ENCODE results near the gene TMEM95. TPM values are rescaled to one million over a fixed set of nuclear protein-coding genes. Genes with fewer than 3 reads are reported as not detected.
"Not testable (repeated sequence)": the region's sequence is repeated elsewhere in the genome, so short reads cannot be mapped to it uniquely, and the experiment has no call there.

Gene TMEM95
- total RNA-seq, 2 donors from 2014 or later = not detected

GRCh38 chr17:7329374-7329996 lies 25.5 kb upstream of the TMEM95 start:
- H3K9me3 Mint-ChIP-seq = no peaks in the 10 kb centered on the region
- H3K4me1 Mint-ChIP-seq (ENCODE audit: low read depth in 2 of 2) = peaks cover 30 to 33% of the 10 kb centered on the region in 2 donors
- ATAC-seq (peak; percentile 83 to 84), DNase-seq (ENCODE audit: low spot score) (peak; percentile 99)
- peak overlapping the region; percentile 95 to 98 for H3K27ac Mint-ChIP-seq
- no peaks in the 10 kb centered on the region for H3K27me3 Mint-ChIP-seq
- peak overlapping the region; percentile 96 for H3K4me3 Mint-ChIP-seq
- no peaks in the 10 kb centered on the region for H3K36me3 Mint-ChIP-seq

GRCh38 chr17:7329997-7330637 lies 24.8 kb upstream of the TMEM95 start:
- peak; percentile 75 to 81 for ATAC-seq
- peaks cover 31 to 33% of the 10 kb centered on the region in 2 donors for H3K4me1 Mint-ChIP-seq (ENCODE audit: low read depth in 2 of 2)

GRCh38 chr17:7330638-7331015 lies 24.3 kb upstream of the TMEM95 start:
- H3K4me3 Mint-ChIP-seq = peak overlapping the region; percentile 96
- no peaks in the 10 kb centered on the region for H3K9me3 Mint-ChIP-seq
- DNase-seq (ENCODE audit: low spot score) = no peak
- peaks cover 36 to 38% of the 10 kb centered on the region in 2 donors for H3K4me1 Mint-ChIP-seq (ENCODE audit: low read depth in 2 of 2)
- H3K27me3 Mint-ChIP-seq = no peaks in the 10 kb centered on the region
- ATAC-seq = no peak
- no peaks in the 10 kb centered on the region for H3K36me3 Mint-ChIP-seq
- H3K27ac Mint-ChIP-seq = peak overlapping the region; percentile 95 to 98

More at GRCh38 chr17:7329997-7330637, 24.8 kb upstream of the TMEM95 start:
- peak; percentile 89 for DNase-seq (ENCODE audit: low spot score)
- Mint-ChIP-seq H3K27ac (peak overlapping the region; percentile 95 to 98), H3K36me3 (no peaks in the 10 kb centered on the region), H3K9me3 (no peaks in the 10 kb centered on the region), H3K4me3 (peak overlapping the region; percentile 96), H3K27me3 (no peaks in the 10 kb centered on the region)

GRCh38 chr17:7332111-7332510 lies 22.8 kb upstream of the TMEM95 start:
- Mint-ChIP-seq H3K4me3 (peak overlapping the region; percentile 31), H3K27me3 (no peaks in the 10 kb centered on the region), H3K27ac (peak overlapping the region; percentile 42 to 59), H3K4me1 (ENCODE audit: low read depth in 2 of 2) (peaks cover 40 to 49% of the 10 kb centered on the region in 2 donors), H3K36me3 (no peaks in the 10 kb centered on the region), H3K9me3 (no peaks in the 10 kb centered on the region)
- no peak for ATAC-seq
- no peak for DNase-seq (ENCODE audit: low spot score)

GRCh38 chr17:7332600-7333069 lies 22.3 kb upstream of the TMEM95 start:
- Mint-ChIP-seq H3K27ac (peak overlapping the region; percentile 42 to 59), H3K4me1 (ENCODE audit: low read depth in 2 of 2) (peaks cover 44 to 54% of the 10 kb centered on the region in 2 donors), H3K4me3 (peak overlapping the region; percentile 31)
- not testable (repeated sequence) for H3K36me3 Mint-ChIP-seq; H3K9me3 Mint-ChIP-seq; ATAC-seq; DNase-seq (ENCODE audit: low spot score); H3K27me3 Mint-ChIP-seq

GRCh38 chr17:7334938-7335538 lies 19.9 kb upstream of the TMEM95 start:
- Mint-ChIP-seq H3K4me3 (peak overlapping the region; percentile 97), H3K9me3 (no peaks in the 10 kb centered on the region), H3K27me3 (no peaks in the 10 kb centered on the region), H3K27ac (peak overlapping the region; percentile 89 to 93), H3K36me3 (peaks cover 7% of the 10 kb centered on the region), H3K4me1 (ENCODE audit: low read depth in 2 of 2) (peaks cover 38 to 45% of the 10 kb centered on the region in 2 donors)
- ATAC-seq (no peak), DNase-seq (ENCODE audit: low spot score) (no peak)

- H3K27ac Mint-ChIP-seq = peak overlapping the region; percentile 89 to 93
- not testable (repeated sequence) for H3K36me3 Mint-ChIP-seq; DNase-seq (ENCODE audit: low spot score); H3K27me3 Mint-ChIP-seq; H3K9me3 Mint-ChIP-seq; ATAC-seq
- peak overlapping the region; percentile 97 for H3K4me3 Mint-ChIP-seq
- peaks cover 39 to 45% of the 10 kb centered on the region in 2 donors for H3K4me1 Mint-ChIP-seq (ENCODE audit: low read depth in 2 of 2)
Measured at GRCh38 chr17:7335765-7336164, 19.2 kb upstream of the TMEM95 start.

- Mint-ChIP-seq H3K9me3 (no peaks in the 10 kb centered on the region), H3K4me3 (peak within 1 kb of the TSS; percentile 97), H3K27me3 (no peaks in the 10 kb centered on the region), H3K4me1 (ENCODE audit: low read depth in 2 of 2) (peaks cover 42 to 45% of the 10 kb centered on the region in 2 donors), H3K27ac (peak within 1 kb of the TSS; percentile 89 to 93), H3K36me3 (peaks cover 10% of the 10 kb centered on the region)
- ATAC-seq (peak; percentile 96), DNase-seq (ENCODE audit: low spot score) (peak; percentile 85)
Measured at GRCh38 chr17:7336240-7337175, 18.4 kb upstream of the TMEM95 start, which contains the start of gene ACAP1. TSS of gene ACAP1 (plus strand) at chr17:7336529. CDS start at chr17:7336735, 206 bp downstream.

- H3K4me3 Mint-ChIP-seq = peak overlapping the region; percentile 97
Measured at GRCh38 chr17:7337600-7337999, 17.4 kb upstream of the TMEM95 start.

GRCh38 chr17:7340179-7340578 lies 14.8 kb upstream of the TMEM95 start:
- peaks cover 35 to 41% of the 10 kb centered on the region in 2 donors for H3K4me1 Mint-ChIP-seq (ENCODE audit: low read depth in 2 of 2)
- H3K9me3 Mint-ChIP-seq = no peaks in the 10 kb centered on the region
- H3K27ac Mint-ChIP-seq = peak overlapping the region; percentile 69 to 70
- H3K4me3 Mint-ChIP-seq = no peak overlapping the region
- DNase-seq (ENCODE audit: low spot score) (no peak), ATAC-seq (no peak)
- H3K27me3 Mint-ChIP-seq = no peaks in the 10 kb centered on the region
- peaks cover 18% of the 10 kb centered on the region for H3K36me3 Mint-ChIP-seq

More at GRCh38 chr17:7337600-7337999, 17.4 kb upstream of the TMEM95 start:
- not testable (repeated sequence) for ATAC-seq; H3K27me3 Mint-ChIP-seq; H3K9me3 Mint-ChIP-seq; DNase-seq (ENCODE audit: low spot score)
- peaks cover 39 to 40% of the 10 kb centered on the region in 2 donors for H3K4me1 Mint-ChIP-seq (ENCODE audit: low read depth in 2 of 2)
- peak overlapping the region; percentile 89 to 93 for H3K27ac Mint-ChIP-seq
- peaks cover 12% of the 10 kb centered on the region for H3K36me3 Mint-ChIP-seq

- no peak overlapping the region for H3K4me3 Mint-ChIP-seq
- DNase-seq (ENCODE audit: low spot score) = no peak
- ATAC-seq = no peak
- H3K27me3 Mint-ChIP-seq = no peaks in the 10 kb centered on the region
- H3K9me3 Mint-ChIP-seq = no peaks in the 10 kb centered on the region
- H3K36me3 Mint-ChIP-seq = peaks cover 18% of the 10 kb centered on the region
- H3K4me1 Mint-ChIP-seq (ENCODE audit: low read depth in 2 of 2) = peaks cover 25 to 31% of the 10 kb centered on the region in 2 donors
- H3K27ac Mint-ChIP-seq = peak overlapping the region in 1 of 2 donors; percentile 22
Measured at GRCh38 chr17:7341842-7342241, 13.1 kb upstream of the TMEM95 start.

- peak overlapping the region in 1 of 2 donors; percentile 63 for H3K27ac Mint-ChIP-seq
- no peaks in the 10 kb centered on the region for H3K27me3 Mint-ChIP-seq
- DNase-seq (ENCODE audit: low spot score) = no peak
- peaks cover 14 to 19% of the 10 kb centered on the region in 2 donors for H3K4me1 Mint-ChIP-seq (ENCODE audit: low read depth in 2 of 2)
- no peaks in the 10 kb centered on the region for H3K9me3 Mint-ChIP-seq
- ATAC-seq = no peak
- no peak overlapping the region for H3K4me3 Mint-ChIP-seq
- peaks cover 18% of the 10 kb centered on the region for H3K36me3 Mint-ChIP-seq
Measured at GRCh38 chr17:7343250-7343649, 11.7 kb upstream of the TMEM95 start.
